CD14-positive monocyte (primary cell): ENCODE data around the gene CSMD2. TPM values are rescaled to one million over a fixed set of nuclear protein-coding genes. Genes with fewer than 3 reads are reported as not detected.

Experiments used
- DNase-seq, 3 donors: peaks; one replicate each; pipeline ENCODE4 v3.0.0-alpha.2; 2011 to 2022
- H2AFZ ChIP-seq: 2 replicates; pipeline ENCODE4 v1.6.0; 2012; ENCODE audit warnings: mild to moderate bottlenecking, low read depth, low read length, inconsistent platforms; ENCODE audit not compliant: insufficient read depth, poor library complexity, severe bottlenecking
- H3K27ac ChIP-seq, 2 donors: 1 replicate in 1 of 2; 2 replicates in 1 of 2; pipeline ENCODE4 v1.5.1; 2012 to 2013; ENCODE audit warnings: low read length in 2 of 2, control low read depth in 1 of 2, inconsistent platforms in 1 of 2, low read depth in 1 of 2, mild to moderate bottlenecking in 1 of 2
- H3K27me3 ChIP-seq, 2 donors: one replicate each; pipeline versions ENCODE4 v1.6.0 to v1.6.1; 2011 to 2013; ENCODE audit warnings: low read length in 2 of 2; ENCODE audit not compliant: control insufficient read depth in 2 of 2, insufficient read depth in 2 of 2
- H3K36me3 ChIP-seq, 2 donors: replicated peaks in 1 of 2; 1 replicate in 1 of 2; 2 replicates in 1 of 2; pipeline versions ENCODE4 v1.5.1 to v1.6.1; 2012 to 2013; ENCODE audit warnings: low read length in 2 of 2, control low read depth in 1 of 2, inconsistent platforms in 1 of 2, mild to moderate bottlenecking in 1 of 2; ENCODE audit not compliant: insufficient read depth in 2 of 2, control insufficient read depth in 1 of 2
- H3K4me1 ChIP-seq, 2 donors: 1 replicate in 1 of 2; 2 replicates in 1 of 2; pipeline versions ENCODE4 v1.5.1 to v1.6.1; 2012 to 2013; ENCODE audit warnings: low read length in 2 of 2, control low read depth in 1 of 2, inconsistent platforms in 1 of 2, mild to moderate bottlenecking in 1 of 2, moderate library complexity in 1 of 2; ENCODE audit not compliant: insufficient read depth in 2 of 2, control insufficient read depth in 1 of 2
- H3K4me2 ChIP-seq: replicated peaks from 2 replicates; pipeline ENCODE3; 2012; ENCODE audit warnings: low read length, moderate library complexity, mild to moderate bottlenecking; ENCODE audit not compliant: poor library complexity, severe bottlenecking; ENCODE audit errors: extremely low read depth
- H3K4me3 ChIP-seq, 3 experiments: fragments of 200-600 bp in 1 of 3; sonication (generic) in 1 of 3; replicated peaks in 1 of 3; 1 replicate in 2 of 3; 2 replicates in 1 of 3; pipeline ENCODE4 v1.5.1; 2011 to 2013; ENCODE audit warnings: low read length in 3 of 3, mild to moderate bottlenecking in 3 of 3, control low read depth in 2 of 3, low read depth in 2 of 3, inconsistent platforms in 1 of 3, moderate library complexity in 1 of 3
- H3K79me2 ChIP-seq: 2 replicates; pipeline ENCODE4 v1.6.0; 2012; ENCODE audit warnings: mild to moderate bottlenecking, control low read depth, inconsistent platforms, low read length, moderate library complexity; ENCODE audit not compliant: insufficient read depth
- H3K9ac ChIP-seq: 2 replicates; pipeline ENCODE4 v1.6.0; 2017; ENCODE audit warnings: low read length, mild to moderate bottlenecking; ENCODE audit not compliant: insufficient read depth, poor library complexity, severe bottlenecking
- H3K9me3 ChIP-seq, 2 donors: replicated peaks in 1 of 2; 1 replicate in 1 of 2; 2 replicates in 1 of 2; pipeline versions ENCODE4 v1.5.1 to v1.6.1; 2012 to 2013; ENCODE audit warnings: low read length in 2 of 2, control low read depth in 1 of 2; ENCODE audit not compliant: control insufficient read depth in 1 of 2, insufficient read depth in 1 of 2
- H4K20me1 ChIP-seq: 2 replicates; pipeline ENCODE4 v1.6.0; 2012; ENCODE audit warnings: mild to moderate bottlenecking, low read length, control low read depth, moderate library complexity; ENCODE audit not compliant: insufficient read depth
- H3K27ac Mint-ChIP-seq, 7 donors: one replicate each; pipeline ENCODE4 v1.8.0; 2020; ENCODE audit warnings: mild to moderate bottlenecking in 7 of 7, mixed read lengths in 7 of 7, moderate library complexity in 6 of 7, inconsistent platforms in 2 of 7
- H3K27me3 Mint-ChIP-seq, 3 donors: one replicate each; pipeline ENCODE4 v1.8.0; 2021 to 2022; ENCODE audit warnings: low read depth in 3 of 3, mild to moderate bottlenecking in 3 of 3, mixed read lengths in 3 of 3, moderate library complexity in 3 of 3, inconsistent platforms in 1 of 3
- H3K36me3 Mint-ChIP-seq, 2 donors: one replicate each; pipeline ENCODE4 v1.8.0; 2020; ENCODE audit warnings: mixed read lengths in 2 of 2, inconsistent platforms in 1 of 2, mild to moderate bottlenecking in 1 of 2
- H3K4me1 Mint-ChIP-seq: one replicate; pipeline ENCODE4 v1.8.0; 2020; ENCODE audit warnings: mild to moderate bottlenecking, mixed read lengths
- H3K4me3 Mint-ChIP-seq, 2 donors: one replicate each; pipeline ENCODE4 v1.8.0; 2020; ENCODE audit warnings: mild to moderate bottlenecking in 2 of 2, mixed read lengths in 2 of 2, moderate library complexity in 1 of 2
- H3K9me3 Mint-ChIP-seq, 7 donors: one replicate each; pipeline ENCODE4 v1.8.0; 2020 to 2022; ENCODE audit warnings: mixed read lengths in 7 of 7, mild to moderate bottlenecking in 6 of 7, moderate library complexity in 6 of 7, inconsistent platforms in 2 of 7
- WGBS: methylation state at CpG from one replicate; pipeline ENCODE4 v1.1.5; 2013; ENCODE audit warnings: missing lambda C conversion rate; ENCODE audit not compliant: insufficient coverage; 5-methylcytosine and 5-hydroxymethylcytosine counted together
- intact Hi-C, 2 donors: fragments of 100-400 bp; cut with micrococcal nuclease; formaldehyde crosslinking; loops; one replicate each; pipeline versions ENCODE4 v1.15.0 to v1.15.1; 2023
- polyA plus RNA-seq, 3 donors: library from polyadenylated mRNA; depleted of rRNA in 1 of 3; unstranded in 2 of 3; stranded (reverse) in 1 of 3; fragments of 300-500 nt in 2 of 3; fragments of >200 nt in 1 of 3; fragmentation: Illumina TruSeq in 2 of 3; gene quantifications; 1 replicate in 2 of 3; 2 replicates in 1 of 3; pipeline ENCODE4 v1.2.3, GENCODE V29; 2012 to 2021
- TF ChIP-seq, protein P1 (sequence below): fragments of 200-600 bp; IDR thresholded peaks from one replicate; pipeline ENCODE4 v1.8.0; 2022; ENCODE audit warnings: antibody characterized with exemption, mild to moderate bottlenecking

CSMD2 gene
- polyA plus RNA-seq, 3 donors = 0.04 TPM; not detected in 2

DNA sequence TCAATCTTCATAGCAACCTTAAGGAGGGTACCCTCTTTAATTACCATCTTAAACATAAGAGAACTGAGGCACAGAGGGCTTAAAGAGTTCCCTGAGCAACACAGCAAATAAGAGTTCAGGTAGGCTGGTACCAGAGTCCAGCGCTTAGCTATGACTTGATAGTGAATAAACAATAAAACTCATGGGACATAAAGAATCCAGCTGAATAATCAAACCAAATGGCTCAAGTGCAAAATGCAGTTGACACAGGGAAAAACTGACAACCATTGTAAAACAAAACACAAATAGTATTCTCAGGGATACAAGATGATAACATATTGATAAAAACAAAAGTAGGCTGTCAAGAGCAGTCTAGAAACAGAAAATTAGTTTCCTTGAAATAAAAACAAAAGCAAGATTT is 478.0 kb downstream of the CSMD2 start:
- Histone ChIP-seq H3K27ac (no peak overlapping the region), H2AFZ (no peak overlapping the region), H3K27me3 (peaks cover 0 to 6% of the 10 kb centered on the region in 2 donors), H4K20me1 (no peaks in the 10 kb centered on the region), H3K4me3 (no peak overlapping the region), H3K9me3 (no peaks in the 10 kb centered on the region), H3K4me1 (no peaks in the 10 kb centered on the region), H3K36me3 (no peaks in the 10 kb centered on the region), H3K4me2 (no peak overlapping the region), H3K79me2 (no peaks in the 10 kb centered on the region), H3K9ac (no peak overlapping the region)
- Mint-ChIP-seq H3K36me3 (no peaks in the 10 kb centered on the region), H3K4me3 (no peak overlapping the region), H3K4me1 (no peaks in the 10 kb centered on the region), H3K27ac (no peak overlapping the region), H3K9me3 (peaks cover 0 to 3% (median 0%) of the 10 kb centered on the region in 7 donors), H3K27me3 (peaks cover 5 to 15% (median 10%) of the 10 kb centered on the region in 3 donors)
- WGBS = no CpG with 5 or more reads among the region's 1 CpG
- intact Hi-C loops = no loop called here
- TF ChIP-seq, protein P1, sequence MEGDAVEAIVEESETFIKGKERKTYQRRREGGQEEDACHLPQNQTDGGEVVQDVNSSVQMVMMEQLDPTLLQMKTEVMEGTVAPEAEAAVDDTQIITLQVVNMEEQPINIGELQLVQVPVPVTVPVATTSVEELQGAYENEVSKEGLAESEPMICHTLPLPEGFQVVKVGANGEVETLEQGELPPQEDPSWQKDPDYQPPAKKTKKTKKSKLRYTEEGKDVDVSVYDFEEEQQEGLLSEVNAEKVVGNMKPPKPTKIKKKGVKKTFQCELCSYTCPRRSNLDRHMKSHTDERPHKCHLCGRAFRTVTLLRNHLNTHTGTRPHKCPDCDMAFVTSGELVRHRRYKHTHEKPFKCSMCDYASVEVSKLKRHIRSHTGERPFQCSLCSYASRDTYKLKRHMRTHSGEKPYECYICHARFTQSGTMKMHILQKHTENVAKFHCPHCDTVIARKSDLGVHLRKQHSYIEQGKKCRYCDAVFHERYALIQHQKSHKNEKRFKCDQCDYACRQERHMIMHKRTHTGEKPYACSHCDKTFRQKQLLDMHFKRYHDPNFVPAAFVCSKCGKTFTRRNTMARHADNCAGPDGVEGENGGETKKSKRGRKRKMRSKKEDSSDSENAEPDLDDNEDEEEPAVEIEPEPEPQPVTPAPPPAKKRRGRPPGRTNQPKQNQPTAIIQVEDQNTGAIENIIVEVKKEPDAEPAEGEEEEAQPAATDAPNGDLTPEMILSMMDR = no peak
- no peak for DNase-seq

DNA sequence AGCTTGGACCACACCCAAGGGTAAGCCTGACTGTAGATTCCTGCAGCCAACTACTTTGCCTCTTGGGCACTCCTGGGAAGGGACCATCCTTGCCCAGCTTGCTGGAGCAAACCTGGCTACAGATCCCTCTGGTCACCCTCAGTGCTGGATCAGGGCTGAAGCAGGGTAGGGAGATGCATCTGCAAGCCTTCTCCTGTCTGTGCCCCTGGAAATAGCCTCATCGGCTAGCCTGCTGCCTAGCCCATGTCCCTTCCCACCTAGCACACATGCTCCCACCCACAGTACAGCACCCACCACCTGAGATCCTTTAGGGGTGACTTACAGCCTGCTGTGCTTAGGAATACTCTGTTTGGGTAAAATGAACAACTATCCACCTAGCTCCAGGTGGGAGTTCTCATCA is 478.5 kb downstream of the CSMD2 start:
- Histone ChIP-seq H3K4me1 (no peaks in the 10 kb centered on the region), H3K9ac (no peak overlapping the region), H3K4me2 (no peak overlapping the region), H4K20me1 (no peaks in the 10 kb centered on the region), H3K79me2 (no peaks in the 10 kb centered on the region), H2AFZ (no peak overlapping the region), H3K36me3 (no peaks in the 10 kb centered on the region), H3K27me3 (peaks cover 0 to 6% of the 10 kb centered on the region in 2 donors), H3K9me3 (no peaks in the 10 kb centered on the region), H3K4me3 (no peak overlapping the region), H3K27ac (no peak overlapping the region)
- WGBS = no CpG with 5 or more reads among the region's 1 CpG
- Mint-ChIP-seq H3K4me3 (no peak overlapping the region), H3K4me1 (no peaks in the 10 kb centered on the region), H3K36me3 (no peaks in the 10 kb centered on the region), H3K27me3 (peaks cover 5 to 17% (median 10%) of the 10 kb centered on the region in 3 donors), H3K27ac (no peak overlapping the region), H3K9me3 (peaks cover 0 to 5% (median 0%) of the 10 kb centered on the region in 7 donors)
- TF ChIP-seq, protein P1 = no peak
- intact Hi-C loops = no loop called here
- DNase-seq = no peak
